DMS53 treated with DMSO at 0.1 percent for 48 hours (cell line): ENCODE results near the gene RAD51B.

ENCODE experiments used
- DNase-seq: peaks from one replicate; lab custom pipeline; 2025; ENCODE audit not compliant: unreplicated experiment; lab: John Stamatoyannopoulos, UW

RAD51B gene

DNA sequence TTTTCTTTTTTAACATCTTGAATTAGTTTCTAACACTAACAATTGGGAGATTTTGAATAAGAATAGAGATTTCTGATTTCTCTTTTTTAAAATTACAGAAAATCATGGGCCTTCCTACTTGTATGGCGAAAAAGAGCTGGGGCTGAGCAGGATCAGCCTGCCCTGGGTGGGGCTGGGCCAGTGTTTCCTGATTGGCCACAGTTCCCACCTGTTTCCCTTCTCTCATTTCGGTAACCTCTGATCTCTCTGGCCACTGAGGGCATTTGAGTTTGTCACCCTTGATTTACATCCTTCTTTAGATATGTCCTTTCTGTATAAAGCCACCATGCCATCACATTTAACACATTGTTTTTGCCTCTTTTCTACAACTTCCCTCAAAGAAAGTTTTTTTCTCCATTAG is 719.1 kb downstream of the RAD51B start:
- no peak for DNase-seq

GRCh38 chr14:68539241-68539737 is 719.7 kb downstream of the RAD51B start:
- no peak for DNase-seq

- DNase-seq: no peak
Observed at GRCh38 chr14:68539789-68540188, 720.2 kb downstream of the RAD51B start.

DNA sequence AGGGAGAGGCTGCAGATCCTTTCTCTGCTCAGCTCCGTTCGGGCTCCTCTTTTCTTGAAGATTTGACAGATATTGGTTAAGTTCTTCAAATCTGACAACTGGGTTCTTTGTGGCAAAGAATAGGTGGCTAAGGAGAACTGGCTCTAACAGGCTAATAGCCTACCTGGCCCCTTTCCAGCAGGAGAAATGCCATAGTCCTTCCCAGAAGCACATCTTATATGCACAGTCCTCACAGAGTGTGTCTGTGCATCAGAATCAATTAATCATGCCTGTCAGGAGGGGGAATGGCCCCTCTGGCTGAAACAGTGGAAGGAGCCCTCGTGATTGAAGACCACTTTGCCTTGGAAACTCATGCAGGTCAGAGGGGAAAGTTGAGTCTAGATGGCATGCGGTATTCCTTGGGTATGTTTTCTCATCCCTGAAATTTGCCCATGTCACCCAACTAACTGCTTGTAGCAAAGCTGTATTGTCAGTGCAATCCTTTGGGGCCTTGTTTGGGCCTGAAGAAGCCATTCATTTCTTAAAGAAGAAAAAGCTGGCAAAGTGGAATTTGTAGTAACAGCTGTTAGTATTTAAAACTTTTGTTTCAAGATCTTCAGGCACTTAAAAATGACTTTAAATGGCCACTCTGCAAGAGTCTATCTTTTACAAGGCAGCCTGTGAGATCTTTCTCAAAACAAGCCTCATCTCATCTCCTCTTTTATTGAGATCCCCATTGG is 721.8 kb downstream of the RAD51B start:
- no peak for DNase-seq

DNA sequence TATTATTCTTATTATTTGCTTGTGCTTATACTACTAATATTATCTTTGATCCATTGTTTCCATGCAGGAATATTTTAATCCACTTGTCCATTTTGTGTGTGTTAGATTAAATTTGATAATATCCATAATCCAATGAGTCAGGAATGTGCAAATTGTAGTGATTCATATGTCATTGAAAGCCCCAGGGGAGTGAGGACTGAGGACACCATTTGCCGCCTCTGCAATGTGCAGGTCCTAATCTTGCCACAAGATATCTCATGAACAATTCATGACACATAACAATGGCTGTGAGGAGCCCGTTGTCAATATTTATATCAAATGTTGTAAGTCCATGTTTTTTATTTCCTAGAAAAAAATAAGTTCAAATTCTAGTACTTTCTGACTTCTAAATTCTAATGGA is 722.8 kb downstream of the RAD51B start:
- DNase-seq: no peak

- no peak for DNase-seq
Observed at GRCh38 chr14:68543516-68543915, 723.9 kb downstream of the RAD51B start.

DNA sequence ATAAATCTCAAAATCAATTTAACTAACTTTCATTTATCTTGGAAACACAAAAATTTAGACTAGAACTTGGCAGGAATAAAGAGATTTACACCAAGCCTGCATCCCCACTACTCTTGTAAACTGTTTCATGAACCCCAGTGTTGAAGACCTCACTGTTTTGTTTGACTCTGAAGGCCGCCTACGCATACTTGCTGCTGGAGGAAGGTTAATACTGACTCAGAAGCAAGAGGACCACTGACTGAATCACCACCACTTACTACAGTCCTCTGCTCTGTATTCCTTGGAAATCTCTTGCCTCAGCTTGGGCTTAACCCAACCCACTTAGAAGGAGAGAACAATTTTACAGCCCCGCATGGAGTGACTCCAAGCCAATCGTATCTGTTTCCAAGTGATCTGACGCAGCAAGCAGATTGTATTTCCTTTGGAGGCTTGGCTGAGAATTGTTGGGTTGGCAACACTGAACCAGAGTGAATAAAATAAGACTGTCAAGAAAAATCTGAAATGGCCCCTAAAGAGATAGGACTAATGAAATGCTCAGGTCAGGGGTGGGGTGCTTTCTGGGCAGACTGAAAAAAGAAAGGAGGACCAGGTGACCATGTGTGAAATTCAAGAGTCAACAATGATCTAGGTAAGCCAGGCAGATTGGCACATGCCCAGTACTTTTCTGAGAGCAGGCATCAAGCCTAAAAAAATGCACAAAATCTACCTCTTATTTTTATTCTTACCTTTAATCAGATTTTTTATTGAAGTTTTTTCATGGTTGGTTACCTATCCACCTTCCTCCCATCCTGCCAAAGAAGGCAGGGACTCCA is 724.7 kb downstream of the RAD51B start:
- DNase-seq: no peak

- no peak for DNase-seq
Observed at GRCh38 chr14:68546839-68547238, 727.3 kb downstream of the RAD51B start.

- no peak for DNase-seq
Observed at GRCh38 chr14:68547305-68548193, 728.0 kb downstream of the RAD51B start.

- DNase-seq: no peak
Observed at GRCh38 chr14:68548194-68549076, 728.9 kb downstream of the RAD51B start.

DNA sequence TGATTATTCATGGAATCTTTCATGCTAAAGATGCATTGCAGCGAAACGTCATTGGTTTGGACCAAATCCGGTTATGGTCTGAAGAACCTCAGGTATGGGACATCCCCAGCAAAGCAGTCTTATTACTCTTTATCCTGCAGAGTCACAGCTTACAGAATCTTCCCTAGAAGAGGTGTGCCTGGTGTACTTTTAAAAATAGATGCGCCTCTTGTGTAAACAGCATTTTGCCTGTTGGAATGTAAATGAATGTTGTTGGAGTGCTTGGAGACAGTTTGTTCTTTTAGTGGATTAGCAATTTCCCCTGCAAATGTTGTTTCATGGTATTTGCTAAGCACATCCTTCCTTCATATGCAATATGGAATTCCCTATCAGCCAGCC is 730.7 kb downstream of the RAD51B start:
- DNase-seq: no peak

- DNase-seq: no peak
Observed at GRCh38 chr14:68551045-68551683, 731.6 kb downstream of the RAD51B start.

DNA sequence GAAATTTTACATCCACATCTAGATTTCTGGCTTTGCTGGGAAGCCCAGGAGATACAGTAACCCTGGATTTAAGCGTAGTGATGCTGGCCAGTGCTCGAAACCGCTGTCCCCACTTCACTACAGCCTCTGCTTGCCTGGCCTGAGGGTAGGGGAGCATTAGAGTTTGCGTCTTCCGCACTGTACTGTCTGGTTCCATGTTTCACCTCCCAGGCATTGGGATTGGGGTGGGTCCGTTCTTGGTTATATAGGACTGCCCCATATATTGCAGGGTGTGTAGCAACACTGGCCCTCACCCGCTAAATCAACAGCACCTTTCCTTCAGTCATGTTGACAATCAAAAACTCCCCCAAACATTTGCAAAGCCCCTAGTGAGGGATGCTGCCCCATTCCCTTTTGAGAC is 732.5 kb downstream of the RAD51B start:
- DNase-seq: no peak

- no peak for DNase-seq
Observed at GRCh38 chr14:68552602-68553001, 733.0 kb downstream of the RAD51B start.

DNA sequence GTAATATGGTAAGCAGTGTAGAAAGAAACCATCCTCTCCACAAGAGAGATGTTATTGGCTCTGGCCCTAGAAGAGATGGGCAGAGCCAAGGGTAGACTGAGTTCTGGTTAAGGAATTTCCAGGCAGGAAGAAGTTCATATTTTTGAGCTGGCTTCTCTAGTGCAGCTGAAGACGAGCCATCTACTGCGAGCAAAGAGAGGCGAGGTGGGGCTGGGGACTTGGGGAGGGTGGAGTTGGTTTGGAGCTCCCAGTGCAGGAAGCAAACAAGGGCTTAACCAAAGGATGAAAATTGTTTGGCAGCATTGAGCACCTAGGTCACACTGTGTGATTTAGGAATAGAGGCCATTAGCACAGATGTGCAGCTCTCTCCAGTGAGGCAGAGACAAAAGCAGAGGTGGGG is 733.7 kb downstream of the RAD51B start:
- DNase-seq: no peak

DNA sequence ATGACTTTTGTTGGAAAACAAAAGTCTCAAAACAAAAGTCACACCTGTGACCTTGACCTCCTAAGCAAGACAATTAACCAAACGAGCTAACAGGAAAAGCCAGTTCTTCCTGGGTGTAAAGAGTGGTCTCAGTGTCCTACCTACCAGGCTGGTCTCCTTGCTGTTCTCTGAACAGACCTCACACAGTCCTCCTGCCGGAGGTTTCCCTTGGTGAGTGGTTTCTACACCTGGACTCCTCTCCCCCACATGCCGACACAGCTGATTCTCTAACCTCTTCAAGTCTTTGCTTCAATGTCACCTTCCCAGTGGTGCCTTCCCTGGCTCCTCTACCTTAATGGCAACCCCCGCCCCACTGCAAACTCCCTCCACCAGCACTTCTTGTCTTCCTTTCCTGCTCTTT is 734.7 kb downstream of the RAD51B start:
- DNase-seq: no peak

GRCh38 chr14:68556253-68556652 is 736.7 kb downstream of the RAD51B start:
- DNase-seq: no peak

DNA sequence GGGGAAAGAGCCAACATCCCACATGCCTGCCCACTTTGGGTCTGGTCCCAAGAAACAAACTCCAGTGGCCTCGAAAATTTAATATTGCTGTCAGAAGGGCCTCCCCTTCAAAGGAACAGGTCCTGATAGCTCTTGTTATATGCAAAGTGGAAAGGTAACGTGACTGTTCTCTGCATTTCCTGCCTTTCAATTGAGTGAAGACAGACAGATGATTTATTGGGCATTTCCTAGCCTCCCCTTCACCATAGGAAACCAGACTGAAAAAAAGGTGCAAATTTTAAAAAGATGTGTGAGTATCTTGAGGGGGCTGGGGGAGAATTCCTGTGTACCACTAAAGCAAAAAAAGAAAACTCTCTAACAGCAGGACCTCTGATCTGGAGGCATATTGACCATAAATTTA is 738.1 kb downstream of the RAD51B start:
- no peak for DNase-seq

DNA sequence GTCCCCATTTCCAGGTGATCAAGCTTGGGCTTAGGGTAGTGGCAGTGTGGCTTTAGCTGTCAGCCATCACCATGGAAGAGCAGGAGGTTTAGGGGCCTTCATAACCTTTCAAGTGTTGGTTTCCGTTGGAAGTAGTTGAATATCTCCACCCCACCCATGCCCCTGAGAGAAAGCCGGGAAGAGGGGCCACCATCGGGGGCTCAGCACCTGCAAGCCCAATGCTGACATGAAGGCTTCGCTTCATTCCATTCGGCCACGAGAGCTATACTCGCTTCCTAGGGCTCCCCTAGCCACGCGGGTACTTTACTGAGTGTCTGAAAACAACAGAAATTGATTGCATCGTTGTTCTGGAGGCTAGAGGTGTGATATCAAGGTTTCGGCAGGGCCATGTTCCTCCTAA is 738.5 kb downstream of the RAD51B start:
- no peak for DNase-seq

DNA sequence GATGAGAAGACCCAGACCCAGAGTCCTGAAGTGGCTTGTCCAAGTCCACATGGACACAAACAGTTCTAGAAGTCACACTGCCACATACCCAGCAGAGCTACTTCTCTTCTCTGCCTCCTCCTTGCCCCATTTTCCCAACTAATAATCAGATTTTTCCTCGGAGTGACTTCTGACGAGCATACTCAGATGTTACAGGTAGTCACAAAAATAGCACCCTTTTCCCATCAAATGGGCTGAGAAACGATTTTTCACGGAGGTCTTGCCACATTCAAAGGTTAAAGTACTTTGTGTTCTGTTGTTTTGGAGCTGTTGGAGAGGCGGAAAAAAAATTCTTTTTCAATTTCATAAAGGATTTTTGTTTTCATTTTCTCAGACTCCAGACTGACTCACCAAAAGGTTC is 740.4 kb downstream of the RAD51B start:
- no peak for DNase-seq
